Activated T-helper 17 cell treated with anti-CD3 and anti-CD28 coated beads, Interleukin-2, amount 50 U/mL, for 72 hours (primary cell): Measurements from ENCODE around the gene CD151. TPM values are rescaled to one million over a fixed set of nuclear protein-coding genes. Genes with fewer than 3 reads are reported as not detected.
A peak's percentile ranks its signal among the peaks of the same experiment; 100 is the strongest.

Source experiments
- ATAC-seq: fragments of 150-1000 bp; cut with Tn5 transposase; replicated peaks from 2 replicates; pipeline ENCODE4 v1.10.0; 2021; ENCODE audit warnings: mild to moderate bottlenecking, moderate library complexity
- H3K27ac Mint-ChIP-seq: one replicate; pipeline ENCODE4 v1.8.0; 2022; ENCODE audit warnings: mixed read lengths
- H3K27me3 Mint-ChIP-seq: one replicate; pipeline ENCODE4 v1.8.0; 2022; ENCODE audit warnings: mixed read lengths
- H3K36me3 Mint-ChIP-seq: one replicate; pipeline ENCODE4 v1.8.0; 2022; ENCODE audit warnings: low read depth, mild to moderate bottlenecking, mixed read lengths
- H3K4me1 Mint-ChIP-seq: one replicate; pipeline ENCODE4 v1.8.0; 2022; ENCODE audit warnings: mixed read lengths
- H3K4me3 Mint-ChIP-seq: one replicate; pipeline ENCODE4 v1.8.0; 2022; ENCODE audit warnings: mild to moderate bottlenecking, mixed read lengths
- H3K9me3 Mint-ChIP-seq: one replicate; pipeline ENCODE4 v1.8.0; 2022; ENCODE audit warnings: mixed read lengths
- total RNA-seq, 2 donors: library from RNA; stranded (reverse); gene quantifications; one replicate each; pipeline ENCODE4 v1.2.3, GENCODE V29; 2022

Gene CD151
- total RNA-seq, 2 donors from 2014 or later: 61.5 to 74.6 TPM

DNA sequence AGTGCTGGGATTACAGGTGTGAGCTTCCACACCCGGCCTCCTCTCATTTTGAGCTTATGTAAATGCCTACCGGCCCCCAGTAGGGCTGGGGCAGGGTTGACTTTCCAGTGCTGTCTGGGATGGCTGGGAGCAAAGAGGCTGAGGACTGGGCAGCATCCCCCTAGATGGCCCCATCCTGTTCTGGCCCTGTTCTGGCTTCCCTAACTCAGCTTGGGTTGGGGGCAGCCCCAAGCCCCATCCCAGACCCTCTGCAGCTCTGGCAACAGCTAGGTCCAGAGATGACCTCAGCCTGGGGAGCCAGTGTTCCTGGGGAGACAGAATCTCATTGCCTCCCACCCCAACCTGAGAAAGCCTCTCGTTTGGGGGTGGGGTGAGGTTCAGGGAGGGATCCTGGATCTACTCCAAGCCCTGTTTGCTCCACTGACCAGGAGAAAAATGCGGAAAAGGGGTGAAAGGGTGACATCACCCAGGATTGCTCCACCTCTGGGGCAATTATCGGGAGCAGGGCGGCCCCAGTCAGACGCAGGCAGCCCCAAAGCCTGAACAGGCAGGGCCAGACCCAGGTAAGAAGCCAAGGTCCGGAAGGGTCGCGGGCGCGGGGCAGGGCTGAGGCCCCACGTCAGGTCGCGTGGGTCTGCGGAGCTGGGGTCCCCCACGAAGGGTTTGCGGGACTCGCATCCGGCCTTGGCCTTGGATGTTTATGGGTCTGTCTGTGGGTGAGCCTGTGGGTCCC, 14.2 kb upstream of the CD151 start, which contains the start of gene PNPLA2:
Gene PNPLA2, plus strand, starts transcription at position 519 of the 733 bp plus-strand sequence. CDS start 805 bp downstream, outside the sequence.
- Mint-ChIP-seq H3K27ac (peak within 1 kb of the TSS; percentile 52), H3K36me3 (peaks cover 21% of the 10 kb centered on the region), H3K4me3 (peak within 1 kb of the TSS; percentile 71), H3K27me3 (no peaks in the 10 kb centered on the region), H3K4me1 (no peaks in the 10 kb centered on the region), H3K9me3 (no peaks in the 10 kb centered on the region)
- ATAC-seq: no peak

DNA sequence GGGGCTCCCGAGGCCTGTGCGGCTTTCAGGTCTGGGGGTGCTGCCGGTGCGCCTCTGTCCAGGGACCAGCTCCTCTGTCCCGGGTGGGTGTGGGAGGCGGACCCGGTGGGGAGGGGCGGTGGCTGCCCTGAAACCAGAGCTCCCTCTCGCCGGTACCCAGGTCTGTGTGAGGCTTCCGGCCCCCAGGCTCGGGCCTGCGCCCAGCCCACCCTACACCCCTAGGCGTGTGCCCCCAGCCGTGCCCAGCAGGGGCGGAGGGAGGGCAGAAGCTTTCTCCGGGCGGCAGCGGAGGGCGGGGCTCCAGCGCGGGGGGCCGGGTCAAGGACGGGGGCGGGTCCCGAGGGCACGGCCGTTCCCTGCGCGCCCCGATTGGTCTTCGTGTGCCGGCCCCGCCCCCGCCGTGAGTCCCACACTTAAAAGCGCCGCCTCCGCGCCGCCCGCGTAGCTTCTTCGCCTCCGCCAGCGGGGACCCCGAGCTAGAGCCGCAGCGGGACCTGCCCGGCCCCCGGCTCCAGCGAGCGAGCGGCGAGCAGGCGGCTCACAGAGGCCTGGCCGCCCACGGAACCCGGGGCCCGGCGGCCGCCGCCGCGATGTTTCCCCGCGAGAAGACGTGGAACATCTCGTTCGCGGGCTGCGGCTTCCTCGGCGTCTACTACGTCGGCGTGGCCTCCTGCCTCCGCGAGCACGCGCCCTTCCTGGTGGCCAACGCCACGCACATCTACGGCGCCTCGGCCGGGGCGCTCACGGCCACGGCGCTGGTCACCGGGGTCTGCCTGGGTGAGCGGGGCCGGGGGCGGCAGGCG, 13.4 kb upstream of the CD151 start:
- Mint-ChIP-seq H3K9me3 (no peaks in the 10 kb centered on the region), H3K27ac (no peak overlapping the region), H3K27me3 (no peaks in the 10 kb centered on the region), H3K4me1 (no peaks in the 10 kb centered on the region), H3K4me3 (peak overlapping the region; percentile 71), H3K36me3 (peaks cover 13% of the 10 kb centered on the region)
- peak; percentile 88 for ATAC-seq

DNA sequence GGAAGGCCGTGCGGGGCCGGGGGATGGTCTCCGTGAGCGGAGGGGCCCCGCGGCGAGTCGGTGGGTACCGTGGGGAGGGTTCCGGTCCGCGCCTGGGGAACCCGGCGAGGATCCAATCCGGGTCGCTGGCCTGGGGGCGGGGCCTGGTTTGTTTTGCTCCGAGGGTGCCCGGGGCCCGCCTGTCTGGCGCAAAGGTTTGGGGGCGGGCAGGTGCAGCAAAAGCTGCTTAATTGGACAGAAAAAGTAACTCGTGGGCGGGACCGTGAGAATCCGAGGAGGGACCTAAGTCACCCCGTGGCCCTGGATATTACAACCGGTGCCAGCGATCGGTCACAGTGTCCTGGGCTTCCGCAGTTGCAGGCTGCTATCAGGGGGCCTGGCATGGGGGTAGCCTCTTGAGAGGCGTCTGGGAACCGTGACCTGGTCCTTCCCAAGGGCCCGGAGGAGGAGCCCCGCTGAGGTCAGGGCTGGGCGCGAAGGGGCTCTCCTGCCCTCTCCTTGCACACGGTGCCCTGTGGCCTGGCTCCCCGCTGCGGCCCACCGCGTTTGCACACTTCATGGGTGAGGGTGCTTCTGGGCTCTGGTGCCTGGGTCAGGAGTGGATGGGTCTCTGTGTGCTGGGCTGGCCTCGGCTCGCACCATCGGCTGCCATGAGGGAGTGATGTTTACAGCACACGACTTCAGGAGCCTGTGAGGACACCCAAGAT, 12.7 kb upstream of the CD151 start:
- peaks cover 11% of the 10 kb centered on the region for H3K36me3 Mint-ChIP-seq
- no peaks in the 10 kb centered on the region for H3K27me3 Mint-ChIP-seq
- no peaks in the 10 kb centered on the region for H3K4me1 Mint-ChIP-seq
- no peaks in the 10 kb centered on the region for H3K9me3 Mint-ChIP-seq
- ATAC-seq: peak; percentile 78
- H3K27ac Mint-ChIP-seq: peak overlapping the region; percentile 43
- peak overlapping the region; percentile 71 for H3K4me3 Mint-ChIP-seq

DNA sequence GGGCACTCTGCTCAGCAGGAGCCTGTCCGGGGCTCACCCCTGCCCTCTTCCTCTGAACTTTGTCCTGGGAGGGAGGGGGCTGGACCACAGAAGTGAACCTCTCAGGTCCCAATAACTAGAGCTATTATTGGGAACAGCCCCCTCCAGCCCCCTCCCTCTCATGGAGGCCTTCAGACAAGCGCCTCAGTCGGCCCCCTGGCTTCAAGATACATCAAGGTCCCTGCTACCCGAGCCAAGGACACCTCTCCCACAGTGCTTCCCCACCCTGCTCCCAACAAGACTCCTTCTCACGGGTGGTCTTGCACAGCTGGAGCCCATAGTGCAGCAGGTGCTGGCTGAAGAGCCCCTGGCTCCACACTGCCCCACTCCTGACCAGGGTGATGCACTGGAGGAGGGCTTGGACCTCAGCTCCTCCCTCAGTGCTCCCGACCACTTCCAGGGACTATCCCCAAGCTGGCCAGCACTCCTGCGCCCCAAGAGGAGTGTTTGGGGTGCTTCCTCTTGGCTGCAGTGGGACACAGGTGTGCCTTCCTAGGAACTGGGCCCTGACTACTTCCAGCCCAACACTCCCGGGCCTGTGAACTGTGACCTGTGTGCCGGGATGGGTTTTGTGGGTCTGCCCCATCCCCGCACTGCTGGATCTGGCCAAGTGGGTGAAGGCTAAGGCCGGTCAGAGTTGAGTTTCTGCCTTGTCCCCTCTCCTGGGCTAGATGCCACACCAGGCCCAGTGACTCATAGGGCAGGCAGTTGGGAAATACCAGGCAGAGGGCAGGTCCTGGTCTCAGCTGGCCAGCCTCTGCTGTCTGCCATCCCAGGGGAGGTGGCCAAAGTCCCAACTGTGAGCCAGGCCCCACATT, 11.9 kb upstream of the CD151 start:
- ATAC-seq: no peak
- Mint-ChIP-seq H3K9me3 (no peaks in the 10 kb centered on the region), H3K27ac (peak overlapping the region; percentile 43), H3K4me1 (no peaks in the 10 kb centered on the region), H3K4me3 (peak overlapping the region; percentile 71), H3K27me3 (no peaks in the 10 kb centered on the region), H3K36me3 (peaks cover 16% of the 10 kb centered on the region)

DNA sequence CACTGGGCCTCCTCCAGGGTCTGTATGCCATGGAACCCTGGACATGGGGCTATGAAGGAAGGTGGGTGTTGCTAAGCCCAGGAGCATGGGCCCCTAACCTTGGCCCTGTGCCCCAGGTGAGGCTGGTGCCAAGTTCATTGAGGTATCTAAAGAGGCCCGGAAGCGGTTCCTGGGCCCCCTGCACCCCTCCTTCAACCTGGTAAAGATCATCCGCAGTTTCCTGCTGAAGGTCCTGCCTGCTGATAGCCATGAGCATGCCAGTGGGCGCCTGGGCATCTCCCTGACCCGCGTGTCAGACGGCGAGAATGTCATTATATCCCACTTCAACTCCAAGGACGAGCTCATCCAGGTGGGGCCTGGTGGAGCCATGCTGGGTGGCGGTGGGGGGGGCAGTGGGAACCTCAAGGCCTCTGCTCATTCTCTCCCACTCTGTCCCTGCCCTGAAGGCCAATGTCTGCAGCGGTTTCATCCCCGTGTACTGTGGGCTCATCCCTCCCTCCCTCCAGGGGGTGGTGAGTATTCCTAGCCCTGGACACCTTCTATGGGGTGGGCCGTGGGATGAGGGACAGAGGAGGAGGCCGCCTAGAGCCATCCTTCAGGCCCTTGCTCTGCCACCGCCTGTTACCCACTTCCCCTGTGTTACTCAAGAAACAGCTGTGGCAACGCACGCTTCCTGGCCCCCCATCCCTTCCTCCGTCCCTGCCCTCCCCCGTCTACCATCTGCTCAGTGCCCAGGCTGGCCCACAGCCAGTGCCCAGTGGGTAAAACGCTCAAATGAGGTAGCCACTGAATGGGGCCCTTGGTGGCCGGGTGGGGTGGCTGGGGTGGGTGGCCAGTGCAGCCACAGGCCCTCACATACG, 11.0 kb upstream of the CD151 start:
- peaks cover 16% of the 10 kb centered on the region for H3K36me3 Mint-ChIP-seq
- H3K4me1 Mint-ChIP-seq: no peaks in the 10 kb centered on the region
- no peaks in the 10 kb centered on the region for H3K27me3 Mint-ChIP-seq
- peak overlapping the region; percentile 71 for H3K4me3 Mint-ChIP-seq
- no peak for ATAC-seq
- H3K9me3 Mint-ChIP-seq: no peaks in the 10 kb centered on the region
- no peak overlapping the region for H3K27ac Mint-ChIP-seq

DNA sequence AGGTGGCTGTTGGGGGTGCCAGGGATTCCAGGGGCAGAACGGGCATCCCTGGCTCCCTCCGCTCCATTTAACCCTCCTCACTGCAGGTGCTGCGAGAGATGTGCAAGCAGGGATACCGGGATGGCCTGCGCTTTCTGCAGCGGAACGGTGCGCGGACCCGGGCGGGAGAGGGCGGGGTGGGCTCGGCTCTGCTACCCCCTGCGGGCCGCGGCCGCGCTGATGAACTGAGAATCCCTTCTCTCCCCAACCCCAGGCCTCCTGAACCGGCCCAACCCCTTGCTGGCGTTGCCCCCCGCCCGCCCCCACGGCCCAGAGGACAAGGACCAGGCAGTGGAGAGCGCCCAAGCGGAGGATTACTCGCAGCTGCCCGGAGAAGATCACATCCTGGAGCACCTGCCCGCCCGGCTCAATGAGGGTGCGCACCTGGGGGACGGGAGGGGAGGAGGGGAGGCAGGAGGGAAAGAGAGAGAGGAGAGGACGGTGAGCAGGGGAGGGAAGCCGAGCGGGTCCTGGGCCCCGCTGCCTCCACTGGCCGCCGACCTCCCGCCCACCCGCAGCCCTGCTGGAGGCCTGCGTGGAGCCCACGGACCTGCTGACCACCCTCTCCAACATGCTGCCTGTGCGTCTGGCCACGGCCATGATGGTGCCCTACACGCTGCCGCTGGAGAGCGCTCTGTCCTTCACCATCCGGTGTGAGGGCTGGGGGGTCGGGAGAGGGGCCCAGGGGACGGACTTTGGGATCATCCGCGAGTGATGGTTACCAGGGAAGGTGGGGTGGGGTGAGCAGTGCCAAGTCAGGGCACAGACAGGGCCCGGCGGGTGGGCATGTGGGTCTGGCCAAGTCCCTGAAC, 9.1 kb upstream of the CD151 start:
- peaks cover 16% of the 10 kb centered on the region for H3K36me3 Mint-ChIP-seq
- H3K27me3 Mint-ChIP-seq: peaks cover 4% of the 10 kb centered on the region
- ATAC-seq: no peak
- no peaks in the 10 kb centered on the region for H3K9me3 Mint-ChIP-seq
- peaks cover 6% of the 10 kb centered on the region for H3K4me1 Mint-ChIP-seq
- H3K27ac Mint-ChIP-seq: no peak overlapping the region
- H3K4me3 Mint-ChIP-seq: no peak overlapping the region

DNA sequence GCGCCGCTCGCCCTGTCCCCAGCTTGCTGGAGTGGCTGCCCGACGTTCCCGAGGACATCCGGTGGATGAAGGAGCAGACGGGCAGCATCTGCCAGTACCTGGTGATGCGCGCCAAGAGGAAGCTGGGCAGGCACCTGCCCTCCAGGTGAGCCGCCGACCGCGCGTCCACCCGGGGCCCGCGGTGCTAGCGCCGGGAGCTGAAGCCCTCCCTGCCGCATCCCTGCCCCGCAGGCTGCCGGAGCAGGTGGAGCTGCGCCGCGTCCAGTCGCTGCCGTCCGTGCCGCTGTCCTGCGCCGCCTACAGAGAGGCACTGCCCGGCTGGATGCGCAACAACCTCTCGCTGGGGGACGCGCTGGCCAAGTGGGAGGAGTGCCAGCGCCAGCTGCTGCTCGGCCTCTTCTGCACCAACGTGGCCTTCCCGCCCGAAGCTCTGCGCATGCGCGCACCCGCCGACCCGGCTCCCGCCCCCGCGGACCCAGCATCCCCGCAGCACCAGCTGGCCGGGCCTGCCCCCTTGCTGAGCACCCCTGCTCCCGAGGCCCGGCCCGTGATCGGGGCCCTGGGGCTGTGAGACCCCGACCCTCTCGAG, 8.4 kb upstream of the CD151 start:
- Mint-ChIP-seq H3K4me3 (no peak overlapping the region), H3K36me3 (peaks cover 16% of the 10 kb centered on the region), H3K4me1 (peaks cover 6% of the 10 kb centered on the region), H3K27me3 (peaks cover 4% of the 10 kb centered on the region), H3K27ac (no peak overlapping the region), H3K9me3 (no peaks in the 10 kb centered on the region)
- no peak for ATAC-seq

DNA sequence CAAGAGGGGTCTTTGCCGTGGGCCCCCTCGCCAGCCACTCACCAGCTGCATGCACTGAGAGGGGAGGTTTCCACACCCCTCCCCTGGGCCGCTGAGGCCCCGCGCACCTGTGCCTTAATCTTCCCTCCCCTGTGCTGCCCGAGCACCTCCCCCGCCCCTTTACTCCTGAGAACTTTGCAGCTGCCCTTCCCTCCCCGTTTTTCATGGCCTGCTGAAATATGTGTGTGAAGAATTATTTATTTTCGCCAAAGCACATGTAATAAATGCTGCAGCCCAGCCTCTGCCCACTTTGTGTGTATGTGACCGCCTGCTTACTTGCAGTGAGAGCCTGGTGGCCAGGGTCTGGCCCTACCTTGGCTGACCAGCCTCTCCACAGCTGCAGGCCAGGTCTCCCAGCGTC, 7.8 kb upstream of the CD151 start:
- Mint-ChIP-seq H3K4me1 (peaks cover 6% of the 10 kb centered on the region), H3K4me3 (no peak overlapping the region), H3K27ac (no peak overlapping the region), H3K36me3 (peaks cover 16% of the 10 kb centered on the region), H3K9me3 (no peaks in the 10 kb centered on the region), H3K27me3 (peaks cover 4% of the 10 kb centered on the region)
- no peak for ATAC-seq

DNA sequence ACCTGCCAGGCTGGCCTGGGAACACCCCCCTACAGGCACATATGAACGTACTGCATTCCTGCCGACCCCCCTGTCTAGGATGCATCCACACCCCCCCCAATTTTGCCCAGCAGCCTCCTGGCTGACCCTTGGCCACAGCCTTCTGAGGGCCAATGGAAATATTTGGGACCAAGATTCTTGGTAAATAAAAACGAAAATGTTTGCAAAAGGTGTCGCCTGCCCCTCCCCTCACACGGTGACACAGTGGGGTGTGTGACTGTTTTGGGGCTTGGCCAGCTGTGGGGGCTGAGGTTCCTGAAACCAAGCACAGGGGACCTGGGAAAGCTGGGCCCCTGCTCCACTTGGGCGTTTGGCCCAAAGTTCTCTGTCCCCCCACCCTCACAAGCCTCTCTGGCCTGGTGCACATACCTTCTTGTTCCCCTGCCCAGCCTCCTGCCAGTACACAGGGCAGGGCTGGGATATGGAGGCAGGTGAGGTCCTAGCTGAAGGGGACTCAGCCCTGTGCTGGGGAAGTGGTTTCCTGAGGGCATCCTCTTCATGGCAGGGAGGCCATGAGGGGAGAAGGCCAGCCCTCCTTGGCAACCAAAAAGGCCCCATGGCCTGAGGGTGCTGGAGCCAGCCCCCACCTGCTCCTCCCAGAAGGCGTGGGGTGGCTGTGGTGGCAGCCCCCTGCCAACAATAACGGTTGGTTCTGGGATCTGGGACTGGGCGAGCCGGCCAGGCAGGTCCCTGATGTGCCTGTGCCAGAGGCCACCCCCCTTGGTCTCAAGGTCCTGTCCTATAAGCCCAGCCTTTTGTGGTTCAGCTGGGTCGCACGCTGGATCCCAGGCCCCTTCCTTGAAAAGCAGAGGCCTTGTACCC, 7.2 kb upstream of the CD151 start:
- H3K27ac Mint-ChIP-seq: no peak overlapping the region
- H3K27me3 Mint-ChIP-seq: peaks cover 4% of the 10 kb centered on the region

DNA sequence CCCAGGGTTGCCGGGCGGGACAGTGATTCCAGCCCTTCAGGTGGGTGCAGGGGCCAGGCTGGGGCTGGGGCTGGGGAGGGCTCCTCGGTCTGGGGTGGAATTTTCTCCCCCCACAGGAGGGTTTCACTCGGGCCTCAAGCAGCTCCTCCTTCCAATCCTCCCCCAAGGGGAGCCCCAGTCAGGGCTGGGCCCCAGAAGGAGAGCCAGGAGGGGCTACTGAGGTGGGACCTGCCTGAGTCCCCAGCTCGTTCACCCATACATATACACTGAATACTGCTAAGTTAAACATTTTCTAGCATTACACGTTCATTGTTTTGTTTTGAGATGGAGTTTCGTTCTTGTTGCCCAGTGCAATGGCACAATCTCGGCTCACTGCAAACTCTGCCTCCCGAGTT, 6.5 kb upstream of the CD151 start:
- Mint-ChIP-seq H3K27me3 (peaks cover 4% of the 10 kb centered on the region), H3K36me3 (peaks cover 16% of the 10 kb centered on the region), H3K4me1 (peaks cover 6% of the 10 kb centered on the region), H3K27ac (no peak overlapping the region), H3K9me3 (no peaks in the 10 kb centered on the region), H3K4me3 (peak overlapping the region; percentile 64)
- no peak for ATAC-seq

More for the DNA sequence above, 7.2 kb upstream of the CD151 start:
- peaks cover 6% of the 10 kb centered on the region for H3K4me1 Mint-ChIP-seq
- no peak for ATAC-seq
- H3K9me3 Mint-ChIP-seq: no peaks in the 10 kb centered on the region
- no peak overlapping the region for H3K4me3 Mint-ChIP-seq
- H3K36me3 Mint-ChIP-seq: peaks cover 16% of the 10 kb centered on the region

DNA sequence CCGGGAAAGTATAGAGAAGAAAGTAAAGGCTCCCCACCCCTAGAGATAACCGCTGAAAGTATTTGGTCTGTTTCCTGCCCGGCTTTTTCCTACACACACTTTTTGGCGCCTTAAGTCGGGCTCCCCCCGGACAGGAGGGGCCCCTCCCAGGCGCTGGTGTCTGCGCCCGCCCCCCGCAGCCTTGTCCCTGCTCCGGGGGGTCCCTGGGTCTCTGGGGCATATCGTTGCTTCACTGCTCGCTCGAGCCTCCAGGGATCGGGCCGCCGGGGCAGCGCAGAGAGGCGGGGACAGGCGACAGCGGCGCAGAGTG, 6.0 kb upstream of the CD151 start:
- ATAC-seq: no peak
- H3K36me3 Mint-ChIP-seq: peaks cover 16% of the 10 kb centered on the region
- no peak overlapping the region for H3K27ac Mint-ChIP-seq

More for the DNA sequence above, 6.0 kb upstream of the CD151 start:
- Mint-ChIP-seq H3K27me3 (peaks cover 7% of the 10 kb centered on the region), H3K4me1 (peaks cover 6% of the 10 kb centered on the region), H3K9me3 (no peaks in the 10 kb centered on the region), H3K4me3 (peak overlapping the region; percentile 64)
